ENCODE measurements around the gene MTHFD1.

- TF ChIP-seq CTCF (IDR thresholded peaks at IDR 0.05; ENCODE audit: poor library complexity) (peak; percentile 58), EZH2 (IDR thresholded peaks at IDR 0.05; ENCODE audit: borderline replicate concordance) (no peak), EZH2phosphoT487 (IDR thresholded peaks at IDR 0.05; ENCODE audit: low read depth, severe bottlenecking, unreplicated experiment) (no peak)
Observed at GRCh38 chr14:64478634-64479250, 90.6 kb downstream of the MTHFD1 start.
